IPS-11a (cell line): Measurements from ENCODE around the gene GPX5.

Experiments used
- H3K4me3 ChIP-seq: one replicate; pipeline ENCODE4 v1.5.1; 2013; ENCODE audit warnings: low read depth, low read length, control low read depth

Gene GPX5

GRCh38 chr6:28553986-28554881 is 28.6 kb downstream of the GPX5 start:
- peak overlapping the region; percentile 34 for H3K4me3 ChIP-seq

DNA sequence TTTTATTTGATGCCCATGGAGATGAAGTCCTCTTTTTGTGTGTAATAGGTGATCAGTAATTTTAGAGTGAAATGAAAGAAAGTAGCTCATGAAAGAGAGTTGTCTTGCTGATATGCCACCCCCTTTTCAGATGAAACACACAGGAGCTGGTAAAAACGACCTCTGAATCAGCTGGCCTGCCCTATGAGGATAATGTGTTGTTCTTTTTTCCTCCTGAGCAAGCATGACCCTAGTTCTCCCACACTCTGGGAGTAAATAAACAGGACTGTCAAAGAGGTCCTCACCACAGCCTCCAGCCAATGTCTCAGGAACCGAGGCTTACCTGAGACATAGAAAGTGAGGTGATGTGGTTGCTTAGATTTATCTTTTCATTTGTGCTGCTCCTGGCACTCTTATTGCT is 29.5 kb downstream of the GPX5 start:
- H3K4me3 ChIP-seq = no peak overlapping the region

DNA sequence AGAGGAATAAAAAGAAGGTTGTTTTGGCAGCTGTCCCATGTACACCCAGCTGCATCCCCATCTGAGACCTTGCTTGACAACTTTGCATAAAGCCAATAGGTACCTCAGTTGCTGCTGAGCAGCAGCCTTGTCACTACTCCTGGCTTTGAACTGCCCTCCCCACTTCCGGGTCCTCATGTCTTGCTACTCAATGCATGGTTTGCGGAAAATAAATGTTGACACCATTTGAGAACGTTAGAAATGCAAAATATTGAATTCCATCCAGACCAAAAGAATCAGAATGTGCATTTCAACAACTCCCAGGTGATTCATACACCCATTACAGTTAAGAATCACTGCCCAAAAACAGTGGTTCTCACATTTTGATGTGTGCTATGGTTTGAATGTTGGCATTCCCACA is 32.9 kb downstream of the GPX5 start:
- H3K4me3 ChIP-seq = no peak overlapping the region

- H3K4me3 ChIP-seq = no peak overlapping the region
Observed at GRCh38 chr6:28563430-28564095, 37.9 kb downstream of the GPX5 start.

DNA sequence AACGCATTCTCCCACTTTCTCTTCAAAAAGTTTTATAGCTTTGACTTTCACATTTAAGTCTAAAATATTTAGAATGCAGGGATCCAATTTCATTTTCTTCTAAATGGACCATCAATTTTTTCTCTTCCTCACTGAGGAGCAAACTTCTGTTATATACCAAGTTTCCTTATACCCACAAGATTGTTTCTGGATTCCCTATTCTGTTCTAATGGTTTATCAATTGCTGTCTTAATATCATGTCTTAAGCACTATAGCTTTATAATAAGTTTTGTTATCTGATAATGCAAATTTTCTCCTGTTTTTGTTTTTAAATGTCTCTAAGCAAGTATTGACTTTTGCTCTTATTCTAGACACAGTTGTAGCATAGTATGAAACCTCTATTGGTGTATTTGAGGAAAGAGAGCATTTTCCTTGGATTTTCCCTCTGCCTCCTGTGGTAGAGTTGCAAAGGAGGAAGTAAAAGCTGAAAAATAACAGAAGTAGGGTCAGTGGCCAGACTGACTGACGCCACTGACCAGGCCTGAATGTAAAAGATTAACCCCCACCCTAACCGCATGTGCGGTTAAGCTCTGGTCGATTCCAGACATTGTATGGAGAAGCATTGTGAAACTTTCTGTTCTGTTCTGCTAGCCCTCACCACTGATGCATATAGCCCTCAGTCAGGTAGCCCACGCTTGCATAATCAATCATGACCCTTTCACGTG is 40.3 kb downstream of the GPX5 start:
- no peak overlapping the region for H3K4me3 ChIP-seq

- H3K4me3 ChIP-seq = no peak overlapping the region
Observed at GRCh38 chr6:28566527-28567252, 41.0 kb downstream of the GPX5 start.

- H3K4me3 ChIP-seq = no peak overlapping the region
Observed at GRCh38 chr6:28567506-28567905, 41.8 kb downstream of the GPX5 start.

- no peak overlapping the region for H3K4me3 ChIP-seq
Observed at GRCh38 chr6:28568515-28569108, 42.9 kb downstream of the GPX5 start.

- no peak overlapping the region for H3K4me3 ChIP-seq
Observed at GRCh38 chr6:28569748-28570147, 44.1 kb downstream of the GPX5 start.

DNA sequence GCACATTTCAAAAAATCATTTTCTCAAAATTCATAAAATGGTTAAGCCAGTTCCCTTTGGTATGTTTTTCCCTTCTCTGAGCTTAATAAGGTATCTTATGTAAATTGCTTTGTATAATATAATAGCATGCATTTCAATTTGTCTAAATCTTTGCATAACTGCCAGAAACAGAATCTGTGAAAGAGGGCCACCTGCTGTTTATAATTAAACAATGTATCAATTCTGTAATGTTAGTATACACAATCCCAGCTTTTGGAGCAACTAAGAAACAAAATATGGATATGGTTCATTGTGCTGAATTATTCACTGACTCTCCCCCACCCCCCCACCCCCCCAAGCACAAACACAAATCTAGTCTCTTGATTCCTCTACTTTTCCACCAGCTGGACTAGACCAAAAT is 54.8 kb downstream of the GPX5 start:
- H3K4me3 ChIP-seq = no peak overlapping the region

DNA sequence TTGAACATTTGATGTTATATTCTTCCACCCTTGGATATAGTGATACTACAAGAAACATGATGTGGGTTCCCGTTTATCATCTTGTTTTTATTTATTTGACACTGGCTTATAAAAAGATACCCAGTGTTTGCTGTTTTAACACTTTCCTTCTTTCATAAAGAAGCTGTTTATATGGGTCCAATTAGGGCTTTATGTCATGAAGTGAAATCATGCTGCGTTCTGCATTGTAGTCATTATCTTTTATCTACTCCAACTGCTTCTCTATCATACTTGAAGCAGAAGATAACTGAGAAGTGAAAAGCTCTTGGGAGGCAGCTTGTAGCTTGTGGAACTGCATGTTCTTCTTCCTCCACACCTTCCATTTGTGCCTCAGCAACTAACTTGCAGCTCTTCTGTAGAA is 57.8 kb downstream of the GPX5 start:
- H3K4me3 ChIP-seq = no peak overlapping the region
